KMS-11 (cell line): ENCODE measurements around the gene ANP32E.

Experiments
- H2AFZ ChIP-seq: fragments of 200-600 bp; sonication (generic); 2 replicates; pipeline ENCODE4 v1.6.1; 2016; ENCODE audit warnings: antibody characterized with exemption, mixed run types, low read depth
- H3K27ac ChIP-seq: fragments of 200-600 bp; sonication (generic); 2 replicates; pipeline ENCODE4 v1.6.1; 2016; ENCODE audit warnings: mild to moderate bottlenecking, mixed run types
- H3K27me3 ChIP-seq: fragments of 200-600 bp; sonication (generic); 2 replicates; pipeline ENCODE4 v1.6.1; 2017; ENCODE audit warnings: mild to moderate bottlenecking, low read depth, mixed run types, moderate library complexity; ENCODE audit not compliant: insufficient read depth
- H3K36me3 ChIP-seq: fragments of 200-600 bp; sonication (generic); 2 replicates; pipeline ENCODE4 v1.6.1; 2017; ENCODE audit warnings: mild to moderate bottlenecking, mixed run types; ENCODE audit not compliant: insufficient read depth
- H3K4me1 ChIP-seq: fragments of 200-600 bp; sonication (generic); 2 replicates; pipeline ENCODE4 v1.6.1; 2016; ENCODE audit warnings: mild to moderate bottlenecking, low read depth, mixed run types; ENCODE audit not compliant: poor library complexity, severe bottlenecking
- H3K4me2 ChIP-seq: fragments of 200-600 bp; sonication (generic); 2 replicates; pipeline ENCODE4 v1.7.0; 2016; ENCODE audit warnings: mild to moderate bottlenecking, mixed run types
- H3K4me3 ChIP-seq: fragments of 200-600 bp; sonication (generic); IDR thresholded peaks from 2 replicates; pipeline ENCODE4 v1.6.1; 2017; ENCODE audit warnings: low read depth, low read length, mixed read lengths; ENCODE audit not compliant: insufficient read depth
- H3K79me2 ChIP-seq: fragments of 200-600 bp; sonication (generic); 2 replicates; pipeline ENCODE4 v1.6.1; 2016; ENCODE audit warnings: low read depth, mixed run types; ENCODE audit not compliant: insufficient read depth
- H3K9ac ChIP-seq: fragments of 200-600 bp; sonication (generic); 2 replicates; pipeline ENCODE4 v1.6.1; 2016; ENCODE audit warnings: mild to moderate bottlenecking, mixed run types
- H4K20me1 ChIP-seq: fragments of 200-600 bp; sonication (generic); 2 replicates; pipeline ENCODE4 v1.6.1; 2016; ENCODE audit warnings: mild to moderate bottlenecking, mixed run types; ENCODE audit not compliant: insufficient read depth
- TF ChIP-seq, protein P1 (sequence below): fragments of 200-600 bp; sonication (generic); conservative IDR thresholded peaks from 2 replicates; pipeline ENCODE4 v1.6.1; 2017; ENCODE audit warnings: low read depth, mild to moderate bottlenecking, antibody characterized with exemption, low read length, moderate library complexity, mixed read lengths

ANP32E gene

GRCh38 chr1:150185481-150185880 is 50.4 kb downstream of the ANP32E start:
- Histone ChIP-seq H3K27ac (no peak overlapping the region), H3K4me1 (peaks cover 10% of the 10 kb centered on the region), H3K36me3 (no peaks in the 10 kb centered on the region), H3K4me2 (no peak overlapping the region), H3K79me2 (no peaks in the 10 kb centered on the region), H3K27me3 (0 out of 2 replicates have a peak, but pooled peaks cover 2% of the 10 kb centered on the region), H3K4me3 (no peak overlapping the region), H4K20me1 (no peaks in the 10 kb centered on the region), H2AFZ (no peak overlapping the region), H3K9ac (no peak overlapping the region)
- TF ChIP-seq, protein P1, sequence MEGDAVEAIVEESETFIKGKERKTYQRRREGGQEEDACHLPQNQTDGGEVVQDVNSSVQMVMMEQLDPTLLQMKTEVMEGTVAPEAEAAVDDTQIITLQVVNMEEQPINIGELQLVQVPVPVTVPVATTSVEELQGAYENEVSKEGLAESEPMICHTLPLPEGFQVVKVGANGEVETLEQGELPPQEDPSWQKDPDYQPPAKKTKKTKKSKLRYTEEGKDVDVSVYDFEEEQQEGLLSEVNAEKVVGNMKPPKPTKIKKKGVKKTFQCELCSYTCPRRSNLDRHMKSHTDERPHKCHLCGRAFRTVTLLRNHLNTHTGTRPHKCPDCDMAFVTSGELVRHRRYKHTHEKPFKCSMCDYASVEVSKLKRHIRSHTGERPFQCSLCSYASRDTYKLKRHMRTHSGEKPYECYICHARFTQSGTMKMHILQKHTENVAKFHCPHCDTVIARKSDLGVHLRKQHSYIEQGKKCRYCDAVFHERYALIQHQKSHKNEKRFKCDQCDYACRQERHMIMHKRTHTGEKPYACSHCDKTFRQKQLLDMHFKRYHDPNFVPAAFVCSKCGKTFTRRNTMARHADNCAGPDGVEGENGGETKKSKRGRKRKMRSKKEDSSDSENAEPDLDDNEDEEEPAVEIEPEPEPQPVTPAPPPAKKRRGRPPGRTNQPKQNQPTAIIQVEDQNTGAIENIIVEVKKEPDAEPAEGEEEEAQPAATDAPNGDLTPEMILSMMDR = no peak

GRCh38 chr1:150183061-150183460 is 52.9 kb downstream of the ANP32E start:
- Histone ChIP-seq H2AFZ (no peak overlapping the region), H3K36me3 (no peaks in the 10 kb centered on the region), H4K20me1 (no peaks in the 10 kb centered on the region), H3K27me3 (0 out of 2 replicates have a peak, but pooled peaks cover 2% of the 10 kb centered on the region), H3K4me3 (no peak overlapping the region), H3K27ac (no peak overlapping the region), H3K4me2 (no peak overlapping the region), H3K79me2 (no peaks in the 10 kb centered on the region), H3K4me1 (peaks cover 10% of the 10 kb centered on the region), H3K9ac (no peak overlapping the region)
- TF ChIP-seq, protein P1 = no peak

DNA sequence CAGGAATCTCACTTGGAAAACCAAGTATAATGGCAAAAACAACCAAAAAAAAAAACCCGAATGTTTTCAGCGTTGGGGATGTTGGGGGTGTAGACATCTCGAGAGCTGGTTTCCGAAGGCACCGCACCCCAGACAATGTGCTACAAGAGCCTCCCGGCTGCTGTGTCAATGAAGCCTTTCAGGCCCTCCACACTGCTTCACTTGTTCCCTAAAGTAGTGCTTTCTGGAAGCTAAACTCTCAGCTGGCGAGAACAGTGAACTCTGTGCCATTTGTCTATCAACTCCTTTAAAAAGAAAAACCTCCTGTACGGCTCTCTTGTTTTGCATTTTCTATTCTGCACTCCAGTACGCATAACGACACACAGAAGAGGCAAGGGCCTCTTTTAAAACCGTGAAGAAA is 53.7 kb downstream of the ANP32E start:
- Histone ChIP-seq H3K79me2 (no peaks in the 10 kb centered on the region), H3K4me2 (no peak overlapping the region), H3K36me3 (no peaks in the 10 kb centered on the region), H3K4me1 (peaks cover 4% of the 10 kb centered on the region), H3K9ac (no peak overlapping the region), H4K20me1 (no peaks in the 10 kb centered on the region), H3K4me3 (no peak overlapping the region), H2AFZ (no peak overlapping the region), H3K27me3 (no peaks in the 10 kb centered on the region), H3K27ac (no peak overlapping the region)
- TF ChIP-seq, protein P1 = no peak

GRCh38 chr1:150180474-150180873 is 55.4 kb downstream of the ANP32E start:
- no peaks in the 10 kb centered on the region for H4K20me1 ChIP-seq
- no peak overlapping the region for H3K9ac ChIP-seq
- H3K4me2 ChIP-seq = no peak overlapping the region
- H3K27ac ChIP-seq = no peak overlapping the region
- no peaks in the 10 kb centered on the region for H3K36me3 ChIP-seq
- no peaks in the 10 kb centered on the region for H3K27me3 ChIP-seq
- H3K79me2 ChIP-seq = no peaks in the 10 kb centered on the region
- no peaks in the 10 kb centered on the region for H3K4me1 ChIP-seq
- no peak overlapping the region for H2AFZ ChIP-seq
- TF ChIP-seq, protein P1 = no peak
- H3K4me3 ChIP-seq = no peak overlapping the region
